Glutamatergic neuron (in vitro differentiated cells): Measurements from ENCODE around the gene GRIA3. TPM values are rescaled to one million over a fixed set of nuclear protein-coding genes. Genes with fewer than 3 reads are reported as not detected.
"Not testable (repeated sequence)": the region's sequence is repeated elsewhere in the genome, so short reads cannot be mapped to it uniquely, and the experiment has no call there.

Experiments
- DNase-seq: peaks from one replicate; pipeline ENCODE4 v3.0.0; 2022
- H3K27ac Mint-ChIP-seq: one replicate; pipeline ENCODE4 v1.8.0; 2020; ENCODE audit warnings: mild to moderate bottlenecking, mixed read lengths, inconsistent platforms; ENCODE audit not compliant: unreplicated experiment
- H3K27me3 Mint-ChIP-seq: one replicate; pipeline ENCODE4 v1.8.0; 2020; ENCODE audit warnings: mild to moderate bottlenecking, moderate library complexity, mixed read lengths, inconsistent platforms; ENCODE audit not compliant: unreplicated experiment
- H3K36me3 Mint-ChIP-seq: one replicate; pipeline ENCODE4 v1.8.0; 2020; ENCODE audit warnings: mild to moderate bottlenecking, mixed read lengths, inconsistent platforms; ENCODE audit not compliant: unreplicated experiment
- H3K4me1 Mint-ChIP-seq: one replicate; pipeline ENCODE4 v1.8.0; 2020; ENCODE audit warnings: mild to moderate bottlenecking, low read depth, mixed read lengths, inconsistent platforms; ENCODE audit not compliant: unreplicated experiment
- H3K4me3 Mint-ChIP-seq: one replicate; pipeline ENCODE4 v1.8.0; 2020; ENCODE audit warnings: mild to moderate bottlenecking, mixed read lengths, inconsistent platforms; ENCODE audit not compliant: unreplicated experiment
- H3K9me3 Mint-ChIP-seq: one replicate; pipeline ENCODE4 v1.8.0; 2020; ENCODE audit warnings: mild to moderate bottlenecking, moderate library complexity, mixed read lengths, inconsistent platforms; ENCODE audit not compliant: unreplicated experiment
- total RNA-seq: library from RNA; stranded (reverse); fragmentation: NEBNext Ultra II Directional; extraction: Animal tissue kit (Norgen Biotek cat#: 25700); gene quantifications from one replicate; pipeline ENCODE4 v1.2.1, GENCODE V29; 2021; ENCODE audit not compliant: unreplicated experiment
- TF ChIP-seq, protein P1 (sequence below): fragments of 200-600 bp; sonication (generic); IDR thresholded peaks from one replicate; pipeline ENCODE4 v1.5.0; 2021; ENCODE audit not compliant: partially characterized antibody, unreplicated experiment

GRIA3 gene
- total RNA-seq, 1 donor from 2014 or later: 9.7 TPM

- Mint-ChIP-seq H3K9me3 (no peaks in the 10 kb centered on the region), H3K4me1 (peaks cover 6% of the 10 kb centered on the region), H3K27me3 (no peaks in the 10 kb centered on the region), H3K36me3 (no peaks in the 10 kb centered on the region), H3K27ac (no peak overlapping the region), H3K4me3 (no peak overlapping the region)
- no peak for DNase-seq
- TF ChIP-seq, protein P1, sequence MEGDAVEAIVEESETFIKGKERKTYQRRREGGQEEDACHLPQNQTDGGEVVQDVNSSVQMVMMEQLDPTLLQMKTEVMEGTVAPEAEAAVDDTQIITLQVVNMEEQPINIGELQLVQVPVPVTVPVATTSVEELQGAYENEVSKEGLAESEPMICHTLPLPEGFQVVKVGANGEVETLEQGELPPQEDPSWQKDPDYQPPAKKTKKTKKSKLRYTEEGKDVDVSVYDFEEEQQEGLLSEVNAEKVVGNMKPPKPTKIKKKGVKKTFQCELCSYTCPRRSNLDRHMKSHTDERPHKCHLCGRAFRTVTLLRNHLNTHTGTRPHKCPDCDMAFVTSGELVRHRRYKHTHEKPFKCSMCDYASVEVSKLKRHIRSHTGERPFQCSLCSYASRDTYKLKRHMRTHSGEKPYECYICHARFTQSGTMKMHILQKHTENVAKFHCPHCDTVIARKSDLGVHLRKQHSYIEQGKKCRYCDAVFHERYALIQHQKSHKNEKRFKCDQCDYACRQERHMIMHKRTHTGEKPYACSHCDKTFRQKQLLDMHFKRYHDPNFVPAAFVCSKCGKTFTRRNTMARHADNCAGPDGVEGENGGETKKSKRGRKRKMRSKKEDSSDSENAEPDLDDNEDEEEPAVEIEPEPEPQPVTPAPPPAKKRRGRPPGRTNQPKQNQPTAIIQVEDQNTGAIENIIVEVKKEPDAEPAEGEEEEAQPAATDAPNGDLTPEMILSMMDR: no peak
These were observed 166.1 kb downstream of the GRIA3 start for GRCh38 chrX:123350226-123350625.

DNA sequence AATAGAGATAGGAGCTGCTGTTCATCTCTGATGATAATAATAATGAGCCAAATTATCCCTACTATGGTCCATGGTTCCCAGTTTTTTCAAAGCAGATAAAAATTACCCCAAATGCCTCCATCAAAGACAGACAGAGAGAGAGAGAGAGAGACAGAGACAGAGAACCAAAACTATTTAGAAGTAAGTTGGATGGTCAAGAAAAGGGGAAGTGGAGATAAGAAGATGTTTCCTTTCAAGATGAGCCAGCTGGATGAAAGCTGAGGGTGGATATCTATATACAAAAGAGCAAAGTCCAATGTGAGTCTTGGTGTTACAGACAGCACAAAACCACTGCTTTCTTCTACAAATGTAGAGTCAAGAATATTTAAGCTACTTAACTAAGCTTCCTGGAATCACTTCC, 173.9 kb downstream of the GRIA3 start:
- H3K4me3 Mint-ChIP-seq: no peak overlapping the region
- TF ChIP-seq, protein P1: no peak
- no peak for DNase-seq
- H3K36me3 Mint-ChIP-seq: no peaks in the 10 kb centered on the region
- no peak overlapping the region for H3K27ac Mint-ChIP-seq
- H3K9me3 Mint-ChIP-seq: peaks cover 2% of the 10 kb centered on the region
- H3K4me1 Mint-ChIP-seq: no peaks in the 10 kb centered on the region
- H3K27me3 Mint-ChIP-seq: no peaks in the 10 kb centered on the region

GRCh38 chrX:123358457-123358856, 174.4 kb downstream of the GRIA3 start:
- TF ChIP-seq, protein P1: no peak

GRCh38 chrX:123361371-123361770, 177.3 kb downstream of the GRIA3 start:
- no peaks in the 10 kb centered on the region for H3K4me1 Mint-ChIP-seq
- TF ChIP-seq, protein P1: no peak
- H3K36me3 Mint-ChIP-seq: no peaks in the 10 kb centered on the region
- no peak overlapping the region for H3K27ac Mint-ChIP-seq
- H3K9me3 Mint-ChIP-seq: peaks cover 1% of the 10 kb centered on the region
- DNase-seq: no peak
- no peaks in the 10 kb centered on the region for H3K27me3 Mint-ChIP-seq
- no peak overlapping the region for H3K4me3 Mint-ChIP-seq

More at GRCh38 chrX:123358457-123358856, 174.4 kb downstream of the GRIA3 start:
- Mint-ChIP-seq H3K9me3 (peaks cover 2% of the 10 kb centered on the region), H3K27me3 (no peaks in the 10 kb centered on the region), H3K4me1 (no peaks in the 10 kb centered on the region), H3K36me3 (no peaks in the 10 kb centered on the region), H3K4me3 (no peak overlapping the region), H3K27ac (no peak overlapping the region)
- DNase-seq: no peak

GRCh38 chrX:123386196-123386595, 202.1 kb downstream of the GRIA3 start:
- H3K27ac Mint-ChIP-seq, H3K4me1 Mint-ChIP-seq, H3K27me3 Mint-ChIP-seq, H3K9me3 Mint-ChIP-seq, H3K4me3 Mint-ChIP-seq, H3K36me3 Mint-ChIP-seq, DNase-seq: not testable (repeated sequence)

GRCh38 chrX:123392921-123393320, 208.8 kb downstream of the GRIA3 start:
- no peak for DNase-seq
- no peaks in the 10 kb centered on the region for H3K9me3 Mint-ChIP-seq
- TF ChIP-seq, protein P1: no peak
- H3K27ac Mint-ChIP-seq: no peak overlapping the region
- H3K36me3 Mint-ChIP-seq: peaks cover 6% of the 10 kb centered on the region
- H3K27me3 Mint-ChIP-seq: peaks cover 5% of the 10 kb centered on the region
- H3K4me3 Mint-ChIP-seq: no peak overlapping the region
- no peaks in the 10 kb centered on the region for H3K4me1 Mint-ChIP-seq
